HG03469 (cell line): ENCODE measurements around the gene HOXA7.

Experiments
- ATAC-seq: cut with Tn5 transposase; IDR thresholded peaks from one replicate; pipeline ENCODE4 v1.9.1; 2021; ENCODE audit warnings: mild to moderate bottlenecking, moderate library complexity, moderate number of reproducible peaks; ENCODE audit not compliant: unreplicated experiment

HOXA7 gene

GRCh38 chr7:27109466-27110185 is 46.8 kb downstream of the HOXA7 start:
- ATAC-seq, result no peak

- no peak for ATAC-seq
Measured at GRCh38 chr7:27108390-27109127, 47.9 kb downstream of the HOXA7 start.

DNA sequence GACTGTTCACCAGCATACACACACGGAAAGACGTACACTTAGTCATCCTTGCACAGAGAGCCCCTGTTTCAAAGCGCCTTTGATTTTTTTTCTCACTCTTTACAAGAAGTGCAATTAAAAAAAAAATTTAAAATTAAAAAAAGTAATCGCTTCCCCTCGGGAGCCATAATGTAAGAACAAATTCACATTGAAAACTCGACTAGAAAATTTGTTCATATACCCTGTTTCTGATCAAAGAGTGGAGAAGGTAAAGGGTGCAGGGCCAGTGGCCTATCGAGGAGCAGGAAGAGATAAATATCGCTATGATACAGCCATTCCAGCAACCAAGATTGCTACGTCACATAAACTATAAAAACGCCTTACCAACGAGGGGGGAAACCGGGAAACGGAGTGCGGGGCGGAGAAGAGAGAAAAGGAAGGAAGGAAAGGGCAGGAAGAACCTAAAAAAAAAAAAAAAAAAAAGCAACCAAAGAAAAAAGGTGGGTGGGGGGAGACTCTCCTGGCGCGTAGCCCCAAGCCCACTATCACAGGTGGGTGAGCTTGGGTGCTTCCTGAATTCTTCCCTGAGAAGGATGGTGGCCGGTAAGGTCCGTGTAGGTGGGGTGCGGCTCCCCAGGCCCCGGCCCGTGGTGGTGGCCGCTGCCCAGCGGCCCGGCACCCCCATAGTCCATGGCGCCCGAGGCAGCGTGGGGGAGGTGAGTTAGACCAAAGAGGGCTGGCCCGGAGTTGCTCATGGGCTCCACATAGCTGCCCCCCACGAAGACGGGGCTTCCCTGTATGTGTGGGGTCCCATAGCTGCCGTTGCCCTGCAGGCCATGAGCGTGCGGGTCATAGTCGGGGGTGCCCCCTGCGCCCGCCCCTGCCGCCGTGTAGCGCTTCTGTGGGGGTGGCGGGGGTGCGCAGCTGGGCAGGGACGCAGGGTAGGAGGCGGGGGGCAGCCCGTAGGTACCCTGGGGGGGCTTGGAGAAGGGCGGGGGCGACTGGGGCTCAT is 48.8 kb downstream of the HOXA7 start:
- ATAC-seq, result no peak

DNA sequence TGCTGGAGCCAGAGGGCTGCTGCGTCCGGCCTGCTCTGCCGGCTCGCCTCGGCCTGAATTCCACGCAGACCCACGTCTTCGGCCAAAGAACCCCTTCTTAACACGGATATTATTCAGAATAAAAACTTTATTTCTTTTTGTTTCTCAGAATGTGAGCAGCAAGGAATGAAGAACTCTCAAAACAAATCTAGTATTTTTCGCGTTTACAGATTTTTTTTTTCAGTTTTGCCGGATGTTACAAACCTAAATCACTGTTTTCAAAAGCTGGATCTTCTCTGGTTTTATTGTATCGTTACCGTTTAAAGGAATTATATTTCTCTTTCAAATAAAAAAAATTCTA is 49.6 kb downstream of the HOXA7 start:
- no peak for ATAC-seq

- no peak for ATAC-seq
Measured at GRCh38 chr7:27106181-27106900, 50.1 kb downstream of the HOXA7 start.

DNA sequence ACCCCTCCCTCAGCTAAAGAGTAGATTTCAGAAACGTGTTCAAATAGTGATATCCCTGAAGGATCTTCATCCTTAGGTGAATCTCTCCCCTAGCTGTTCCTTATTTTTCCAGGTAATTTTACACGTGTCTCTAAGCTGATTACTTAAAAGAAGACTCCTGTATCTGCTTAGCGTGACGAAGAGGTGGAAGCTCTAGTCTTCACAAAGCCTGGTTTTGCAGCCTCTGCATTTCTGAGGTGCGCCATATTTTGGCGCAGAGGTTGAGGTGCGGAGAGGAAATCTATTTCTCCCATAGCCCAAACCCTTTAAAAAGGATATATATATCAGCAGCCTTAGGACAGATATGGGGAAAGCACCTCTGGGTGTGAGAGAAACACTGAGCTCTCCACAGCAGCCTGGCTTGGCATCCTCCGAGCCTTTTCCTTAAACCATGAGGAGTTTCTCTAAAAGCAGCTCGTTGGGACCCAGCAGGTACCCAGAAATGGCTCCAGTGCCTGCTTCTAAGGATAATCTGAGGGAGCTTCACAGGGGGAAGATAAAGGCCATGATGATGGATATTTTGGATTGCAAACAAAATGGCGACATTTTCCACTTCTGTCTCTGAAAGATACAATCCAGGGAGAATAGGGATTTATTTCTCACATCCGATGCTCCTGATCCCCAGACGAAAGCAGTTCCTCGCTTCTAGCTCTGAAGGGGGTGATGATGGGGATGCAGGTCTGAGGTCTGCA is 51.0 kb downstream of the HOXA7 start:
- ATAC-seq, result no peak

DNA sequence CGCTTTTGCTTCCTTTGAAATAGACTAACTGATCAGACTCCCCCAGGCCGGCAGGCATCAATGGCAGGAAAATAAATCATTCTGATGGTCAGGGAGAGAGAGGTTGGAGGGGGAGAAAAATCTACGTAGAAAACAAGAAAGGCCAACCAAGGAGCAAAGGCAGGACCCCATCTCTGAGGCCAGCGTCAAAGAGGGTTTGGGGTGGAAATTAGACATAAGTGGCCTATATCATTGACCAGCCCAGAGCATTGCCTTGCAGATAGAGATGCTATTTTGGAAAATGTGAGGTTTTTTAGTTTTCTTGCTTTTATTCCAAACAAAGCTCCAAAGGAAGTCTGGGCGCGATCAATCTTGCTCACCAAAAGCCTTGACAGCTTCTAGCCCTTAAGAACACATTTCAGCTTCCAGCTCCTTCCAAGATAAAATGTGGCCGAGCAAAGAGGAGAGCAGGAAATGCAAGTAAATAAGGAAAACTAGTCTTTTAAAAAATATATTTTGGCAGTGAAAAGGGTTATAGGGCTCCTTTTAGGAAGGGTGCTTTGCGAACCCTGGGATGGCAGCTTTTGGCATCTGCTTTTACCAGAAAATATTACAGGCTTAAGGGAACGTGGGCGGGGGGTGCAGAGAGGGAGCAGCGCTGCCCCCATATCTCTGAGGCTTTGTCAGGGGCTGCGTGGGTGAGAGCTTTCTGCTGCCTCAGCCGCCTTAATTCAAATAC is 52.0 kb downstream of the HOXA7 start:
- no peak for ATAC-seq
